Stimulated activated naive B cell treated with anti-CD40 and anti-IgM and Interleukin-4, amounts not matched to agents 10 μg/mL and 1 μg/mL and 100 μg/mL, for 72 hours (primary cell): ENCODE data around the gene ZKSCAN5.

ENCODE experiments used
- ATAC-seq, 2 donors: fragments of 150-1000 bp; cut with Tn5 transposase; replicated peaks; 2 replicates each; pipeline ENCODE4 v1.10.0; 2021; ENCODE audit warnings: moderate library complexity in 1 of 2
- DNase-seq: peaks from one replicate; pipeline ENCODE4 v3.0.0; 2021
- H3K27ac Mint-ChIP-seq: one replicate; pipeline ENCODE4 v1.8.0; 2022; ENCODE audit warnings: mild to moderate bottlenecking, mixed read lengths
- H3K27me3 Mint-ChIP-seq, 2 donors: one replicate each; pipeline ENCODE4 v1.8.0; 2022; ENCODE audit warnings: mixed read lengths in 2 of 2
- H3K36me3 Mint-ChIP-seq, 2 donors: one replicate each; pipeline ENCODE4 v1.8.0; 2022; ENCODE audit warnings: mixed read lengths in 2 of 2, mild to moderate bottlenecking in 1 of 2
- H3K4me1 Mint-ChIP-seq, 2 donors: one replicate each; pipeline ENCODE4 v1.8.0; 2022; ENCODE audit warnings: mixed read lengths in 2 of 2, mild to moderate bottlenecking in 1 of 2
- H3K4me3 Mint-ChIP-seq, 2 donors: one replicate each; pipeline ENCODE4 v1.8.0; 2022; ENCODE audit warnings: mild to moderate bottlenecking in 2 of 2, mixed read lengths in 2 of 2, moderate library complexity in 1 of 2
- H3K9me3 Mint-ChIP-seq, 2 donors: one replicate each; pipeline ENCODE4 v1.8.0; 2022; ENCODE audit warnings: mixed read lengths in 2 of 2, mild to moderate bottlenecking in 1 of 2

ZKSCAN5 gene

DNA sequence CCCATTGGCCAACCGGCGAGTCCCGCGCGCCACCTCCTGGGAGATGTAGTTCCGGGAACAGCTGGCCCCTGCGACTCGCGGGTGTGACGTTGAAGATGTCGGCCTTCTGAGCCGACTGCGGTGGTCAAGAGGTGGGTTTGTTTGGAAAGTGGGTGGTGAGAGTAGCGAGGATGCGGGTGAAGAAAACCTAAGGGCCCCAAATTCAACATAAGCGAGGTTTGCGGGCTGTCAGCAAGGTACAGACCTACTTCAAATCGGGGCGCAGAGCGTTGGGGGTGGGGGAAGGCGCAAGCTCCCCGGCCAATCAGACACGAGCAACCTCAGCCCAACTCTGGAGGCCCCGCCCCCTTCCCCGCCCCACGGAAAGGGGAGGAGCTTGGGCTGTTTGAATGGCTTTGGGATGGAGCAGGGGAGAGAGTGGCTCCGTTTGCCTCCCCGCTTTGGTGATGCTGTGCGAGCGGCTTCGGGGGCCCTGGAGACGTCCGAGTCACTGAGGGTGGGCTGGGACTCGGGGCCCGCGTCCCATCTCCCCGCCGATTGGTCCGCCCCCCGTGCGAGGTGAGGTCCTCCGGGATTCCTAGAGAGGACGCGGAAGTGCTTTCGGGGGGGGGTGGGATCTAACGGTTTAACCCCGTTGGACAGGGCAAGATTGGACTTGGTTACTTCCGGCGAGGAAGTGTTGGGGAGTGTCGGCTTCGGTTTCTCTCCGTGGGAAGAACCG, at the start of gene ZKSCAN5:
Gene ZKSCAN5 (plus strand): TSS at position 60 of the 721 bp plus-strand sequence. CDS start 1,383 bp downstream, outside the sequence.
- peak within 1 kb of the TSS; percentile 95 for H3K27ac Mint-ChIP-seq
- H3K36me3 Mint-ChIP-seq: peaks cover 17 to 27% of the 10 kb centered on the region in 2 donors
- H3K9me3 Mint-ChIP-seq: peaks cover 0 to 1% of the 10 kb centered on the region in 2 donors
- H3K4me1 Mint-ChIP-seq: peaks cover 9 to 27% of the 10 kb centered on the region in 2 donors
- no peaks in the 10 kb centered on the region for H3K27me3 Mint-ChIP-seq
- peak; percentile 96 for DNase-seq
- H3K4me3 Mint-ChIP-seq: peak within 1 kb of the TSS; percentile 87 to 91
- peak; percentile 84 to 86 for ATAC-seq

DNA sequence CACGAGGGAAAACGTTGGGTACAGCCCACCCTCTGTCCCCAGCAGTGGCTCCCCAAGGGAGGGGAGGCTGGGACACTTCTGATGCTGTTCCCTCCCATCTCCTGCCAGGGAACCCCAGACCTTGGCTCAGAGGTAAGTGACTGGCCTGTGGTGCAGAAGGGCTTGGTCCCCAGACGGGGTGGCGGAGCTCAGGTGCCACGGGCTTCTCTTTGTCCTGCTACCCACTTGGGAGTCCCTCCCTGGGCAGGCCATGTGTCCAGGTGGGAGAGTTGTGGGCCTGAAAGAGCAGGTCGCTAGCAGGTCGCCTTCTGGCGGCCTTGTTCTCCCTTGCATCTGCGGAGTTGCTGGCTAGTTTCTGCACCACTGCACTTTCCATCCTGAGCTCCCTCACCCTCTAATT, 48.6 kb upstream of the ZKSCAN5 start:
- ATAC-seq (no peak), DNase-seq (no peak)
- H3K9me3 Mint-ChIP-seq: no peaks in the 10 kb centered on the region
- no peaks in the 10 kb centered on the region for H3K27me3 Mint-ChIP-seq
- peak overlapping the region; percentile 69 for H3K27ac Mint-ChIP-seq
- H3K4me3 Mint-ChIP-seq: no peak overlapping the region
- H3K36me3 Mint-ChIP-seq: peaks cover 49 to 50% of the 10 kb centered on the region in 2 donors
- H3K4me1 Mint-ChIP-seq: peaks cover 16 to 27% of the 10 kb centered on the region in 2 donors

DNA sequence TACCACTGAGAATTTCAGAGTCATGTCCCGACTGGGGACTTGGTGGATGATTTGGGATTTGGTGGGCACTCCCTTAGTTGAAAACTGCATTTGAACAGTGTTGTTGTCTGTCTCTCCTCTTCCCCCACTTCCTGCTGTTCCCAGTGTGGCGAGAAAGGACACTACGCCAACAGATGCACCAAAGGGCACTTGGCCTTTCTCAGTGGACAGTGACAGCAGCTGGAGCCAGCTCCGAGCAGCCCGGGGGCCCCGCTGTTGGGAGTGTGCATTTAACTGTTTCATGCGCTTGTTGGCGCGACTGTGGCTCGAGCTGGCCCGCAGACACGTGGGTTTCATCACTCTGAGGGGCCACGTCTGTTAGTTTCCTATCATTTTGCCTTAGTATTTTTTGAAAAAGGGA, 48.2 kb upstream of the ZKSCAN5 start:
- Mint-ChIP-seq H3K4me3 (no peak overlapping the region), H3K36me3 (peaks cover 46 to 48% of the 10 kb centered on the region in 2 donors), H3K27me3 (no peaks in the 10 kb centered on the region), H3K27ac (peak overlapping the region; percentile 69), H3K9me3 (no peaks in the 10 kb centered on the region), H3K4me1 (peaks cover 16 to 27% of the 10 kb centered on the region in 2 donors)
- no peak for DNase-seq
- ATAC-seq: no peak

DNA sequence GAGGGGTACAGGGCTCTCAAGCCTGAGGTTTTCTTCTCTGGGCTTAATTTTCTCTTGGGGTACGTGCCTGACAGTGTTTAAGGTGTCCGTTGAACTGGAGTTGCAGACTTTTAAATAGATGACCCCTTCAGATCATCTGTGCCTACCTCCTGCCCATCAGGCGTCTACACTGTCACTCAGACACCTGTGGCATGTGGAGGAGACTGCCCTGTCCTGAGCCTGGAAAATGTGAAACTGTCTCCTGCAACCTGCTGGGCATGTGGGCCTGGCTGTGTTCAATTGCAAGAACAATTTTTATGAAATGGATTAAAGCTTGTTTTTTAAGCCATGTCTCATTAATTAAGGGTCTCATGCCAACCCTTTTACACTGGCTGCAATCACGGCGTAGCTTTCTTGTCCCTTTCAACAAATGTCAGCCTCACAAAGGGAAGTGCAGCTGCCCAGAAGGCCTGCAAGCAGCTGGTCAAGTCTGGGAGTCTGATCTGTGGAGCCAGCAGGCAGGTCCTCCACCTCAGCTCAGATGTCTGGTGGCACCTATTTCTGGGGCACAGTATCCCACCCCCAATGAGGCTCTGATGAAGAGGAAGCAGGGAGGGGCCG, 47.3 kb upstream of the ZKSCAN5 start:
- no peaks in the 10 kb centered on the region for H3K9me3 Mint-ChIP-seq
- no peak for DNase-seq
- peaks cover 46 to 48% of the 10 kb centered on the region in 2 donors for H3K36me3 Mint-ChIP-seq

DNA sequence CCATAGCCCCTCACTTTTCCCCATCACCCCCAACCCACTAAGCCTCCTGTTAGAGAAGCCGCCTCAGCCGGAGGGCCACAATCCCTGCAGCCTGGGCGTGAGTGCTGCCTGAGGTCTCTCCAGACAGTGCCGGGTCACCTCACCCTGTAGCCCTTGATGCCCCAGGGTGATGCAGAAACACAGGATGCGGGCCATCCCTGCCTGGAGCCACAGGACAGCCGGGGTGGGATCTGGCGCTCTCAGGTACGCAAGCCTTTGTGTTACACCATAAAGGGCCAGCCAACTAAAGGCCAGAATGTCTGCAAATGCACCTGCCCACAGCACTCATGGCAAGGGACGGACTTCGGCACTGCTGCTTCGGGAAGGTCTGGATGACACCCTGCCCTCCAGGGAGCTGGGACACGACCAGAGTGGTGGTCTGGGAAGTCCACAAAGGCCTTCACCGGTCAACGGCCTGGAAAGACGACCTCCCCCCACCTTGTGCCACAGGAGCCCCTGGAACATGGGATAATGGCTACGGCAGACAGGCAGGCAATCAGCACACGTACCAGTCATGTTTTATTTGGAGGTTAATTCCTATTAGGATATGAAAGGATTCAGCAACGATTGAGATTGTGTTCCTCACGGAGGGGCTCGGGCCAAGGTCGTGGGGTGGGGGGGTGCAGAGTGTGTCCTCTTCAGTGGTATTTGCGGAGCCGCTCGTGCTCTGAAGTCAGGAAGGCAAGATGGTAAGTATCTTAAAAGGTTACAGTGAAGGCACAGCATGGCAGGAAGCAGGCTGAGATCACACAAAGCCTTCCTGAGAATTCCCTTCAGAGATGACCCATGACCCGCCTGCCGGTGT, 46.6 kb upstream of the ZKSCAN5 start:
- no peak overlapping the region for H3K27ac Mint-ChIP-seq
- H3K27me3 Mint-ChIP-seq: no peaks in the 10 kb centered on the region
- peaks cover 19 to 27% of the 10 kb centered on the region in 2 donors for H3K4me1 Mint-ChIP-seq
- H3K36me3 Mint-ChIP-seq: peaks cover 47 to 49% of the 10 kb centered on the region in 2 donors
- ATAC-seq (no peak), DNase-seq (no peak)
- no peaks in the 10 kb centered on the region for H3K9me3 Mint-ChIP-seq
- no peak overlapping the region for H3K4me3 Mint-ChIP-seq

More for the DNA sequence above, 47.3 kb upstream of the ZKSCAN5 start:
- H3K27ac Mint-ChIP-seq: peak overlapping the region; percentile 42
- no peak for ATAC-seq
- no peaks in the 10 kb centered on the region for H3K27me3 Mint-ChIP-seq
- H3K4me1 Mint-ChIP-seq: peaks cover 16 to 27% of the 10 kb centered on the region in 2 donors
- H3K4me3 Mint-ChIP-seq: no peak overlapping the region

DNA sequence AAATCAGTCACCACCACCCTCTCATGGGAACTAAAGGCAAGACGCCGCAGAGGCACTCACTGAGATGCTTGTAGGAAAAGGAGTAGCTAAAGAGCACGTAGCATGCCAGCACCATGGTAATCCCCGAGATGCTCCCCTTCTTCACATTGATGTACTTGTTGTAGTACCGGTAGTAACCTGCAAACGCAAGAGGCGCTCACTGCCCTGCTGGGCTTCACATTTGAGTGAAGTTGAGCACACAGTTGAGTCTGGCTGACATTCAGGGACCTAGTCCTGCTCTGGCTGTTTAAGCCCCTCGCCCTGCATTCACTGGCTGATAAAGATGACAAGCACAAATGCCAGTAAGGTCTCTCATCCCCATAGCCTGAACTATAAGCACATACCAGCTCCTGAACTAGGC, 45.4 kb upstream of the ZKSCAN5 start:
- no peaks in the 10 kb centered on the region for H3K27me3 Mint-ChIP-seq
- ATAC-seq: peak; percentile 73 to 74
- no peak for DNase-seq
- peaks cover 46 to 48% of the 10 kb centered on the region in 2 donors for H3K36me3 Mint-ChIP-seq
- H3K4me1 Mint-ChIP-seq: peaks cover 22 to 32% of the 10 kb centered on the region in 2 donors
- H3K27ac Mint-ChIP-seq: no peak overlapping the region
- H3K9me3 Mint-ChIP-seq: no peaks in the 10 kb centered on the region
- no peak overlapping the region for H3K4me3 Mint-ChIP-seq

DNA sequence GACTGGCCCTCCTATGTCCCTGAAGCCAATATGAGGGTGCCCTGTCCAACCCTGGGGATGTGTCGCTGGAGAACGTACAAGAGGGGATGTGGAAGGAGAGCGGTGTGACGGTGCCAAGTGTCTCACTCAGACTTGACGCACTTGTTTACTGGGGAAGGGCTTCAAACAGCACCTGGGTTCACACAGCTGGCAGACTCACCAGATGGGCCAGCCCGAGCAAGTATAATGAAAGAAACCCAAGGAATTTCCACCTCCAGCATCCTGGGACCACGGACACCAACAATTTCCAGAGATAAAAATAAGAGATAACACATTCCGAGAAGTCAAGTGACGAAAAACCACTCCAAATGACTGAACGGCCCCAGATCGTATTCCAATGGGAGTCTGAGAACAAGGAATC, 43.8 kb upstream of the ZKSCAN5 start:
- Mint-ChIP-seq H3K9me3 (no peaks in the 10 kb centered on the region), H3K27me3 (no peaks in the 10 kb centered on the region), H3K4me3 (no peak overlapping the region), H3K36me3 (peaks cover 46 to 50% of the 10 kb centered on the region in 2 donors), H3K27ac (peak overlapping the region; percentile 67), H3K4me1 (peaks cover 28 to 45% of the 10 kb centered on the region in 2 donors)
- ATAC-seq (no peak), DNase-seq (no peak)

DNA sequence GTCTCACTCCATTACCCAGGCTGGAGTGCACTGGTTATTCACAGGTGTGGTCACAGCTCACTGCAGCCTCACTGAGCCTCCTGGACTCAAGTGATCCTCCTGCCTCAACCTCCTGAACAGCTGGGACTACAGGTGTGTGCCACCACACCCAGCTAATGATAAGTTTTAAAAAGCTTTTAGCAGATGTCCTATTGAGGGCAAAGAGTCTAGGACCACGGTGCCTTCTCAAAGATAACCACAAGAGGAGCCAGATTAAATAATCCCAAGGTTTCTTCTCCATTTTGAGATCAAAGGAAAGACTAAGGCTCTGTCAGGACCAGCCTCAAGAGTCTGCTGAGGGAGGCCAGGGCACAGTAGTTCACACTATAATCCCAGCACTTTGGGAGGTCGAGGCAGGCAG, 43.2 kb upstream of the ZKSCAN5 start:
- H3K9me3 Mint-ChIP-seq: no peaks in the 10 kb centered on the region
- H3K4me3 Mint-ChIP-seq: no peak overlapping the region
- no peak for ATAC-seq
- peak overlapping the region; percentile 51 for H3K27ac Mint-ChIP-seq
- H3K36me3 Mint-ChIP-seq: peaks cover 46 to 55% of the 10 kb centered on the region in 2 donors
- H3K4me1 Mint-ChIP-seq: peaks cover 30 to 50% of the 10 kb centered on the region in 2 donors
- no peak for DNase-seq
- H3K27me3 Mint-ChIP-seq: no peaks in the 10 kb centered on the region

DNA sequence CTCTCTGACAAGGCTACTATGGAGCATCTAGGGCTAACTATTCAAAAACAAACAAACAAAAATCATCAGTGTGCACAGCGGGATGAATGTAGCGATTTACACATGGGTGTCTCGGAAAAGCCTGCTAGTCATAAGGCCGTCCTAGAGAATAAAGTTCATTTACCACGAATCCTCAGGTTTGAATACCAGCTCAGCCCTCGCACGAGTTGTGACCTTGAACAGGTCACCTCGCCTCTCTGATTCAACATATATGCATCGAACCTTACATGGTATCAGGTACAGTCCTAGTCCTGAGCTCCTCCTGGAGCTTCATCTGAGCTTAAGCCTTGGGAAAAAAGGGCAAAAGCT, 39.1 kb upstream of the ZKSCAN5 start:
- peak overlapping the region; percentile 91 to 97 for H3K4me3 Mint-ChIP-seq
- H3K27ac Mint-ChIP-seq: peak overlapping the region; percentile 97
- ATAC-seq (peak; percentile 1 to 10), DNase-seq (no peak)
- peaks cover 23 to 30% of the 10 kb centered on the region in 2 donors for H3K4me1 Mint-ChIP-seq
- peaks cover 20 to 30% of the 10 kb centered on the region in 2 donors for H3K36me3 Mint-ChIP-seq
- no peaks in the 10 kb centered on the region for H3K9me3 Mint-ChIP-seq
- H3K27me3 Mint-ChIP-seq: no peaks in the 10 kb centered on the region

DNA sequence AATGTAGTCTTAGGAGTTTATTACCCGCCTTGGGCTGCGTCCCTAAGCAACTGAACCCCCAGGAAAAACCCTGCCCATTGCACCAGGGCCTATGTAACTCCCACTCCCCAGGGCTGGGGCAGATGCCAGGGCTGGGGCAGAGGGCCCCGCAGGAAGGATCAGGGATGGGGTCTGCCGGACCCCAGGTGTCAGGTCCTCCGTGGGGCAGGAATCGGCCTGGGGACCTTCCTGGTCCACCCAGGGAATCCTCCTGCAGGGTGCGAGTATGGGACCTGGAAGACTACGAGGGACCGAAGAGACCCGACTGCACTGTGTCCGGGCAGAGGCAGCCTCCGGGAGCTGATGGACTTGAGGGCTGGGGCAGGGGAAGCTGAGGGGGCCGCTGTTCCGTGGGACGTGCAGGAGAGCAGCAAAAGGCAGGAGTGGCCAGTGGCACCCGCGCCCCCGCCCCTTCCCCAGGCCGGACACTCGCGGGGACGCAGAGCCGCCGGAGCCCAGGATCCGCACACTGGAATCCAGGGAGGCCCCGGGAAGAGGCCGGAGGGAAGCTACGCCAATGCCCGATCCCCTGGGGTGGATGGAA, 36.0 kb upstream of the ZKSCAN5 start:
- Mint-ChIP-seq H3K9me3 (no peaks in the 10 kb centered on the region), H3K36me3 (peaks cover 11 to 26% of the 10 kb centered on the region in 2 donors), H3K4me3 (no peak overlapping the region), H3K27ac (peak overlapping the region; percentile 42), H3K27me3 (no peaks in the 10 kb centered on the region), H3K4me1 (peaks cover 23 to 24% of the 10 kb centered on the region in 2 donors)
- no peak for ATAC-seq
- no peak for DNase-seq

DNA sequence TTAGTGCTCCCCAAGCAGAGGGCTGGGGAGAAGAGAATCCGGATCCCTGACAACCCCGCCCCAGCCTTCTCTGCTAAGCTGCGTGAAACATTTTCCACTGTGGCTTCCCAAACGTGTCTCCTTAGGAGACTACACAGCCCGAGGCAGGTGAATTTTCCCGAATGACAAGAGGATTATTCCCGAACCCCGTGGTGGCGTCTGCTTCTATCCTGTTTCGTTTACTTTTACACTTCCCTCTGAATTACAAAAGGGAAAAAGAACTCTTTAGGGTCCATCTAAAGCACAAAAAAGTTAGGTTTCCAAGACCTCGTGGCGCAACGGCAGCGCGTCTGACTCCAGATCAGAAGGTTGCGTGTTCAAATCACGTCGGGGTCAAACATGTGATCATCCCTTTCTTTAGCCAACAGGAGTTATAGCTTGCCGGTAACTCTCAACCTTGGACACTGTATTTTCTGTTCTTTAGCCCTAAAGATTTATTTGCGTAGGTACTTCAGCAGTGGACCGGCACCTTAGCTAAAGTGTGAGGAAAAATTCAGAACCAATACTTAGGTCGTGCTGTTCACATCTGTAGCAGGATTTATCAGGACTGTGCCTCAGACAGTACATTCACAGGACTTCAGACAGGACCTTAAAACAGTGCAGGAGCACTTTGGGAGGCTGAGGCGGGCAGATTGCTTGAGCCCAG, 34.9 kb upstream of the ZKSCAN5 start:
- Mint-ChIP-seq H3K27me3 (no peaks in the 10 kb centered on the region), H3K4me3 (no peak overlapping the region), H3K9me3 (no peaks in the 10 kb centered on the region), H3K36me3 (peaks cover 5 to 20% of the 10 kb centered on the region in 2 donors), H3K27ac (no peak overlapping the region), H3K4me1 (peaks cover 18 to 19% of the 10 kb centered on the region in 2 donors)
- ATAC-seq (no peak), DNase-seq (no peak)

DNA sequence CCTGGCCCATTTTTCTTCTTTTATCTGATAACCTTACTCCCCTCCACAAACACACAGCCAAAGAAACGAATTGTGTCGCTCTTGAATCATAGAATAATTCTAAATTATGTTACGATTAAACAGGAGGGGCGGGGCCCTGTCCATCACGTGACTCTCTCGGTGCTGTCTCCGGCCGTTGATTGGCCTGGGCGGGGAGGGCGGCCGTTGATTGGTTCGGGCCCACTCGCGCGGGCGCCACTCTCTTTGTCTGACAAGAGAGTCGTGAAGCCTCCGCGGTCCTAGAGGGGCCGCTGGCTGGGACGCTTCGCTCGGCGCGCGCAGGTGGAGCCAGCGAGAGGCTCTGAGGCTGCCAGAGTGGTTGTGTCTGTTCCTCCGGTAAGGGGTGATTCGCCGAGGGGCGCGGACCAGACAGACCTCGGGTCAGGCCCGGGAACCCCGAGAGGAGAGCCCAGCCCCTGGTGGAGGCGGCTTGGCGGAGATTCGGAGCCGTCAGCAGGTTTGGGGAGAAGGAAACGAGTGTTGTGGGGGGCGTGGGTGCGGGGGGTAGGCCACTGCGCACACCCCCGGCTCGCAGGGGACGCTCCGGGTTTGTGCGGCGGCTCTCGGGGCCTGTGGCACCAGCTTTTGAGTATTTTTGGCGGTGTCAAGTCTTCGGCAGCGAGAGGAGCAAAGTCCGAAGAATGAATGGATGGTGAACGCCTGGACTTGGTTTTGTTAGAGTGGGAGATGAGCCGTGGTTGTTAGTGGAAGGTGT, 31.7 kb upstream of the ZKSCAN5 start, which contains the start of gene ZNF789:
Gene ZNF789 (plus strand): TSS at position 330 of the 754 bp plus-strand sequence. CDS start 3,567 bp downstream, outside the sequence.
- no peaks in the 10 kb centered on the region for H3K9me3 Mint-ChIP-seq
- peak within 1 kb of the TSS; percentile 98 for H3K27ac Mint-ChIP-seq
- DNase-seq: peak; percentile 96
- peak within 1 kb of the TSS; percentile 96 to 99 for H3K4me3 Mint-ChIP-seq
- peaks cover 15 to 19% of the 10 kb centered on the region in 2 donors for H3K4me1 Mint-ChIP-seq
- peak; percentile 96 to 97 for ATAC-seq
- peaks cover 9 to 25% of the 10 kb centered on the region in 2 donors for H3K36me3 Mint-ChIP-seq
- H3K27me3 Mint-ChIP-seq: no peaks in the 10 kb centered on the region

DNA sequence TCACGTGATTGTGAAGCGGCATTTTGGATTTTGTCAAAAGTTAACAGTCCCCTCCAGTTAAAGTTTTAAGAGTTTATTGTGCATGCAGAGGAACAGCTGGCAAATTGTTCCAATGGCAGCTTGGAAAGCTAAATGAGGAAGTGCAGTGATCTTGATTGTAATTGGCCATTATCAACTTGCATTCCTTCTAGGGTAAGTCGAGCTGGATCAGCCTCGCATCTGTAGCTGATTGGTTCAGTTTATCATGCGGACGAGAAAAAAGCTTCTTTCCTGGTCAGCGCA, 31.2 kb upstream of the ZKSCAN5 start:
- H3K27me3 Mint-ChIP-seq: no peaks in the 10 kb centered on the region
- ATAC-seq (peak; percentile 32 to 35), DNase-seq (peak; percentile 9)
- peak overlapping the region; percentile 96 to 99 for H3K4me3 Mint-ChIP-seq
- no peaks in the 10 kb centered on the region for H3K9me3 Mint-ChIP-seq
- H3K4me1 Mint-ChIP-seq: peaks cover 20 to 22% of the 10 kb centered on the region in 2 donors
- H3K36me3 Mint-ChIP-seq: peaks cover 11 to 29% of the 10 kb centered on the region in 2 donors
- H3K27ac Mint-ChIP-seq: peak overlapping the region; percentile 98
